ENCODE measurements around the gene NACA2.
"Not testable (repeated sequence)": the region's sequence is repeated elsewhere in the genome, so short reads cannot be mapped to it uniquely, and the experiment has no call there.

Gene NACA2

DNA sequence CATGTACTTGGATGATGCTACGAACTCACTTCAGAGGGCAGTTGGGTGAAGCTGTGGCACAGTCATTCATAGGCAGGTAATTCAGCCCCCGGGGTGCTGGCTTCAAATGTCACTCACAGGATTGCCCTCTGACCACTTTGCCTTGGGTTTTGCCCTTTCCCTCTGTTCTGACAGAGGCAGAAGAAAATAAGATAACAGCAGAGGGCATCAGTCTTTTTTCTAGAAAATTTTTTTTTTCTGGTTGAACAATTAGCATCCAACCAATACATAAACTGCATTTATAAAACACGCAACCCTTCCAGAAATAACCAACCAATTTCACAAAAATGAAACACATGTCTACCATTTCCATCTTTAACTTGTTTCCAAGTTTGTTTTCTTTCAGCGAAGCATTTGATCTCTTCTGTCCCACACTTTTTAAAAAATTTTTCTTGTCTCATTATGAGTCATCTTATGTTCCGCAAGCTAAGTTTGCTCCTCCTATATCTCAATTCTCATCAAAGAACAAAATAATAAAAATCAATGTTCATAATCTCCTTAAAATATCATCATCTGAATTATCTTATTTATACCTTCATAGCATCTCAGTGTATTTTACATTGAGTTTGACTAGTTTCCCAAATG, 15.6 kb downstream of the NACA2 start:
- Histone ChIP-seq H3K27ac (no peak overlapping the region), H3K4me3 (ENCODE audit: low read depth, low read length) (no peak overlapping the region), H3K27me3 (ENCODE audit: insufficient read depth, low read depth, severe bottlenecking) (no peaks in the 10 kb centered on the region), H3K9me3 (ENCODE audit: severe bottlenecking) (peaks cover 5% of the 10 kb centered on the region), H3K36me3 (no peaks in the 10 kb centered on the region)
- TF ChIP-seq, protein P1, sequence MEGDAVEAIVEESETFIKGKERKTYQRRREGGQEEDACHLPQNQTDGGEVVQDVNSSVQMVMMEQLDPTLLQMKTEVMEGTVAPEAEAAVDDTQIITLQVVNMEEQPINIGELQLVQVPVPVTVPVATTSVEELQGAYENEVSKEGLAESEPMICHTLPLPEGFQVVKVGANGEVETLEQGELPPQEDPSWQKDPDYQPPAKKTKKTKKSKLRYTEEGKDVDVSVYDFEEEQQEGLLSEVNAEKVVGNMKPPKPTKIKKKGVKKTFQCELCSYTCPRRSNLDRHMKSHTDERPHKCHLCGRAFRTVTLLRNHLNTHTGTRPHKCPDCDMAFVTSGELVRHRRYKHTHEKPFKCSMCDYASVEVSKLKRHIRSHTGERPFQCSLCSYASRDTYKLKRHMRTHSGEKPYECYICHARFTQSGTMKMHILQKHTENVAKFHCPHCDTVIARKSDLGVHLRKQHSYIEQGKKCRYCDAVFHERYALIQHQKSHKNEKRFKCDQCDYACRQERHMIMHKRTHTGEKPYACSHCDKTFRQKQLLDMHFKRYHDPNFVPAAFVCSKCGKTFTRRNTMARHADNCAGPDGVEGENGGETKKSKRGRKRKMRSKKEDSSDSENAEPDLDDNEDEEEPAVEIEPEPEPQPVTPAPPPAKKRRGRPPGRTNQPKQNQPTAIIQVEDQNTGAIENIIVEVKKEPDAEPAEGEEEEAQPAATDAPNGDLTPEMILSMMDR (IDR thresholded peaks at IDR 0.05; ENCODE audit: low read depth, low read length): no peak
- no peak for DNase-seq

DNA sequence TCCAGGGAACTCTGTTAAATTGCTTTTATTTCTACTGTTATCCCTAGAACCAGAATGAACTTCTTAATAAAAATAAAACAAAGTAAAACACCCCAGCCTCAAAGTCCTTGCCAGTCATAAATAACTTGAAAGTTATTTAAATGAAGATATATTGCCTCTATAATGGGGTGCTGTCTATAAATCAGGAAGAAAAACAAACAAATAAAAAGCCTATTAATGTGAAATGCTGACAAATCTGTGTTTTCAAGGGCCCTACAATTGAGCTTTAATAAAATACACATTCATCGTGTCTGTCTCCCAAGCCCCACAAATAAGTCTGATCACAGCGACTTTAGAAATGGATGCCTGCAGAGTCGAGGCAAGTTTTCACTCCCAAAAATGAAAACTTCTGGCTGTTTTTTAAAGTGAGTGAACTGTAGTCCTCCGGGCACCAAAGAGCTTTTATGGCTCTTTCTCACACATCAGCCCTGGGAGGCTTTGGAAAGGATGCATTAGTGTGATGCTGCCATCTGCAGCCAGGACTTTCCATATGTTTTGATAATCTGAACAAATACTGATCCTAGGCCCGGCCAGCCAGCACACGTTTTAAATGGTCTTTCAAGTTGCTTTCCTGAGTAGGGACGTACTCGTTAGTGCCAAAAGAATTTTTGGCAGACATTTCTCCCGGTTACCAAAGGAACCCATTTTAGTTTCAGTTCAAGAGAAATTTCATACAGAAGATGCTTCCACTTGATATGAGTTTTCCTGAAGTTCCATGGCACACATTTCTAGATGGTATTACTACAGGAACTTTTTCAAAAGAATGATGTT, 16.3 kb downstream of the NACA2 start:
- Histone ChIP-seq H3K27ac (no peak overlapping the region), H3K36me3 (no peaks in the 10 kb centered on the region)

DNA sequence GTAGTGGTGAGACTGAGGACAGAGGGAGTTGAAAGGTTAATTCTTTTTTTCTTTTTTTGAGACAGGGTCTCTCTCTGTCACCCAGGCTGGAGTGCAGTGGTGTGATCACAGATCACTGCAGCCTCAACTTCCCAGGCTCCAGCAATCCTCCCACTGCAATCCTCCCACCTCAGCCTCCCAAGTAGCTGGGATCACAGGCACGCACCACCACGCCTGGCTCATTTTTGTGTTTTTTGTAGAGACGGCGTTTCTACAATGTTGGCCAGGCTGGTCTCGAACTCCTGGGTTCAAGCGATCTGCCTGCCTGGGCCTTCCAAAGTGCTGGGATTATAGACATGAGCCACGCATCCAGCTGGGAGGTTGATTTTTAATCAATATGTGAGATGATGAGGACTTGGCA, 18.5 kb downstream of the NACA2 start:
- H3K36me3 ChIP-seq; H3K27me3 ChIP-seq (ENCODE audit: insufficient read depth, low read depth, severe bottlenecking); H3K4me3 ChIP-seq (ENCODE audit: low read depth, low read length); DNase-seq; H3K27ac ChIP-seq: not testable (repeated sequence)
- peaks cover 11% of the 10 kb centered on the region for H3K9me3 ChIP-seq (ENCODE audit: severe bottlenecking)

More for the DNA sequence above, 16.3 kb downstream of the NACA2 start:
- peaks cover 11% of the 10 kb centered on the region for H3K9me3 ChIP-seq (ENCODE audit: severe bottlenecking)
- TF ChIP-seq, protein P1 (IDR thresholded peaks at IDR 0.05; ENCODE audit: low read depth, low read length): peak; percentile 66
- DNase-seq: peak; percentile 70
- no peak overlapping the region for H3K4me3 ChIP-seq (ENCODE audit: low read depth, low read length)
- no peaks in the 10 kb centered on the region for H3K27me3 ChIP-seq (ENCODE audit: insufficient read depth, low read depth, severe bottlenecking)

- DNase-seq: no peak
- Histone ChIP-seq H3K27ac (no peak overlapping the region), H3K36me3 (no peaks in the 10 kb centered on the region), H3K27me3 (ENCODE audit: insufficient read depth, low read depth, severe bottlenecking) (no peaks in the 10 kb centered on the region), H3K9me3 (ENCODE audit: severe bottlenecking) (peaks cover 11% of the 10 kb centered on the region), H3K4me3 (ENCODE audit: low read depth, low read length) (no peak overlapping the region)
- TF ChIP-seq, protein P1 (IDR thresholded peaks at IDR 0.05; ENCODE audit: low read depth, low read length): no peak
Observed at GRCh38 chr17:61571624-61572023, 19.4 kb downstream of the NACA2 start.

DNA sequence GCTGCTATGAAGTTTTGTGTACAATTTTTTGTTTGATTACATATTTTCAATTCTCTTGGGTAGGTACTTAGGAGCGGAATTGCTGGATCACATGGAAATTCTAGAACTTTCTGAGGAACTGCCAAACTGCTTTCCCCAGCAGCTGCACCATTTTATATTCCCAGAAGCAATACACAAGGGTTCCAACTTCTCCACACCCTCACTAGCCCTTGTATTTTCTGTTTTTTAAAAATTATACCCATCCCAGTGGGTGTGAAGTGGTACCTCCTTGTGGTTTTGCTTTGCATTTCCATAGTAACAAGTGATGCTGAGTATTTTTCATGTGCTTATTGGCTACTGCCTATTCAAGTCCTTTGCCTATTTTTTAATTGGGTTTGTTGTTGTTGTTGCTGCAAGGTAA, 20.9 kb downstream of the NACA2 start:
- TF ChIP-seq, protein P1 (IDR thresholded peaks at IDR 0.05; ENCODE audit: low read depth, low read length): no peak
- no peaks in the 10 kb centered on the region for H3K27me3 ChIP-seq (ENCODE audit: insufficient read depth, low read depth, severe bottlenecking)
- H3K9me3 ChIP-seq (ENCODE audit: severe bottlenecking): peaks cover 11% of the 10 kb centered on the region
- DNase-seq: no peak
- H3K27ac ChIP-seq: no peak overlapping the region
- H3K36me3 ChIP-seq: no peaks in the 10 kb centered on the region
- no peak overlapping the region for H3K4me3 ChIP-seq (ENCODE audit: low read depth, low read length)

DNA sequence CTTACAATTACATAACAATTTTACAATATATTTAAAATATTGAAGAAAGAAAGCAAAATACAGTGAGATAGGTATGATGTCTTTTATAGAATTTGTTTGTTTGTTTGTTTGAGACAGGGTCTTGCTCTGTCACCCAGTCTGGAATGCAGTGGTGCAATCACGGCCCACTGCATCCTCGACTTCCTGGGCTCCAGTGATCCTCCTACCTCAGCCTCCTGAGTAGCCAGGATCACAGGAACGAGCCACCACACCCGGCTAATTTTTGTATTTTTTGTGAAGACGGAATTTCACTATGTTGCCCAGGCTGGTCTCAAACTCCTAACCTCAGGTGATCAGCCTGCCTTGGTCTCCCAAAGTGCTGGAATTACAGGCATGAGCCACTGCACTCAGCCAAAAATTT, 21.5 kb downstream of the NACA2 start:
- not testable (repeated sequence) for H3K4me3 ChIP-seq (ENCODE audit: low read depth, low read length); DNase-seq; H3K27ac ChIP-seq; H3K36me3 ChIP-seq; H3K27me3 ChIP-seq (ENCODE audit: insufficient read depth, low read depth, severe bottlenecking)
- peaks cover 11% of the 10 kb centered on the region for H3K9me3 ChIP-seq (ENCODE audit: severe bottlenecking)
